Right lobe of liver (tissue), 6 donors: ENCODE results near the gene FLVCR2. TPM values are rescaled to one million over a fixed set of nuclear protein-coding genes. Genes with fewer than 3 reads are reported as not detected.

Experiments
- ATAC-seq, 4 donors: fragments of 200-7000 bp; cut with Tn5 transposase; one replicate each; pipeline ENCODE4 v1.9.1; 2020; ENCODE audit warnings: mild to moderate bottlenecking in 4 of 4, moderate library complexity in 4 of 4
- DNase-seq, 3 donors: peaks; one replicate each; pipeline ENCODE4 v3.0.0-alpha.2; 2020
- H3K27ac ChIP-seq, 3 donors: fragments of 200-600 bp; one replicate each; pipeline ENCODE4 v1.8.0; 2022
- H3K27me3 ChIP-seq, 2 donors: fragments of 200-600 bp; one replicate each; pipeline ENCODE4 v1.8.0; 2022
- H3K36me3 ChIP-seq, 4 donors: fragments of 200-600 bp; sonication (generic) in 1 of 4; one replicate each; pipeline versions ENCODE4 v1.5.1 to v1.8.0; 2017 to 2022; ENCODE audit warnings: control low read depth in 1 of 4
- H3K4me1 ChIP-seq, 4 donors: fragments of 200-600 bp; sonication (generic) in 1 of 4; one replicate each; pipeline versions ENCODE4 v1.5.1 to v1.8.0; 2017 to 2022; ENCODE audit warnings: control low read depth in 1 of 4
- H3K4me3 ChIP-seq, 3 donors: fragments of 200-600 bp; one replicate each; pipeline ENCODE4 v1.8.0; 2022
- H3K9me3 ChIP-seq, 4 donors: fragments of 200-600 bp; sonication (generic) in 1 of 4; one replicate each; pipeline versions ENCODE4 v1.5.1 to v1.8.0; 2017 to 2022; ENCODE audit warnings: control low read depth in 1 of 4
- CTCF ChIP-seq, 4 donors: fragments of 200-600 bp in 3 of 4; fragments of 450-650 bp in 1 of 4; IDR thresholded peaks; one replicate each; pipeline versions ENCODE4 v1.5.1 to v1.8.0; 2016 to 2022; ENCODE audit warnings: antibody characterized with exemption in 4 of 4, mild to moderate bottlenecking in 2 of 4
- POLR2A ChIP-seq: fragments of 450-650 bp; IDR thresholded peaks from one replicate; pipeline ENCODE4 v1.6.1; 2017; ENCODE audit warnings: antibody characterized with exemption, mild to moderate bottlenecking
- WGBS: methylation state at CpG from one replicate; pipeline ENCODE4 v1.1.6; 2018; ENCODE audit warnings: low coverage, low lambda C conversion rate; ENCODE audit not compliant: insufficient coverage; ENCODE audit errors: missing lambda C conversion rate; 5-methylcytosine and 5-hydroxymethylcytosine counted together
- intact Hi-C, 2 donors: fragments of 100-400 bp; cut with DNase I; formaldehyde crosslinking; loops; one replicate each; pipeline versions ENCODE4 v1.11.2 to v1.14.1; 2022
- total RNA-seq, 6 experiments: library from RNA; depleted of rRNA in 2 of 6; stranded (reverse); fragments of >200 nt in 2 of 6; fragmentation: NEBNext Ultra II Directional in 3 of 6; extraction: Animal tissue kit (Norgen Biotek cat#: 25700) in 3 of 6; gene quantifications; one replicate each; pipeline versions ENCODE4 v1.1.0 to v1.2.4, GENCODE V29; 2016 to 2023
- donor health status: DM: no; HTN: yes; CAD: no.
- donor health status: DM: no; HTN: no; CAD: no.
- donor health status: DM: no; HTN: no; CAD: no.
- donor health status: DM: no; HTN: yes; CAD: no.
- donor health status: DM: no; HTN: yes; CAD: no.

Gene FLVCR2
- total RNA-seq, 6 experiments from 2014 or later, result 17.0 to 42.8 (median 27.8) TPM

GRCh38 chr14:75643985-75644384, 65.6 kb downstream of the FLVCR2 start:
- ATAC-seq (no peak), DNase-seq (no peak)
- no peak for TF ChIP-seq CTCF (IDR thresholded peaks at IDR 0.05)
- no peak for TF ChIP-seq POLR2A
- Histone ChIP-seq H3K4me3 (no peak overlapping the region), H3K9me3 (no peaks in the 10 kb centered on the region), H3K36me3 (peaks cover 0 to 7% (median 0%) of the 10 kb centered on the region in 4 donors), H3K27me3 (no peaks in the 10 kb centered on the region), H3K27ac (peak overlapping the region in 1 of 3 donors; percentile 7), H3K4me1 (peaks cover 0 to 41% (median 20%) of the 10 kb centered on the region in 4 donors)
- WGBS, result 21% methylated on average over 4 of the region's 4 CpGs
- intact Hi-C loops, result no loop called here

- no peak overlapping the region for H3K4me3 ChIP-seq
- no peak overlapping the region for H3K27ac ChIP-seq
- TF ChIP-seq POLR2A (no peak), CTCF (IDR thresholded peaks at IDR 0.05) (no peak)
- ATAC-seq, result no peak
- intact Hi-C loops, result loop anchor here in 1 of 2 donors (5.0 kb wide), 1 partner anchor 63 kb away; no protein-coding TSS in a partner anchor
- peak in 1 of 3 donors; percentile 11 for DNase-seq
- peaks cover 0 to 7% (median 4%) of the 10 kb centered on the region in 4 donors for H3K36me3 ChIP-seq
- peaks cover 0 to 50% (median 24%) of the 10 kb centered on the region in 4 donors for H3K4me1 ChIP-seq
- no peaks in the 10 kb centered on the region for H3K9me3 ChIP-seq
- H3K27me3 ChIP-seq, result no peaks in the 10 kb centered on the region
Observed at GRCh38 chr14:75645056-75645455, 66.6 kb downstream of the FLVCR2 start.

- Histone ChIP-seq H3K27ac (peak overlapping the region; percentile 41 to 80 (median 78)), H3K4me1 (peaks cover 0 to 65% (median 32%) of the 10 kb centered on the region in 4 donors), H3K9me3 (no peaks in the 10 kb centered on the region), H3K36me3 (peaks cover 0 to 8% (median 6%) of the 10 kb centered on the region in 4 donors), H3K27me3 (no peaks in the 10 kb centered on the region), H3K4me3 (no peak overlapping the region)
- peak; percentile 39 to 77 (median 72) for DNase-seq
- intact Hi-C loops, result loop anchor here in 1 of 2 donors (5.0 kb wide), 1 partner anchor 64 kb away; no protein-coding TSS in a partner anchor
- ATAC-seq, result peak; percentile 45 to 59 (median 52)
- TF ChIP-seq CTCF (IDR thresholded peaks at IDR 0.05) (no peak), POLR2A (no peak)
- WGBS, result 24% methylated on average over 5 of the region's 6 CpGs
Observed at GRCh38 chr14:75646762-75647161, 68.3 kb downstream of the FLVCR2 start.

- DNase-seq (peak; percentile 54 to 89 (median 86)), ATAC-seq (peak; percentile 58 to 78 (median 74))
- Histone ChIP-seq H3K4me3 (no peak overlapping the region), H3K36me3 (peaks cover 0 to 14% (median 6%) of the 10 kb centered on the region in 4 donors), H3K27ac (peak overlapping the region; percentile 41 to 80 (median 78)), H3K4me1 (peaks cover 0 to 70% (median 32%) of the 10 kb centered on the region in 4 donors), H3K9me3 (no peaks in the 10 kb centered on the region), H3K27me3 (no peaks in the 10 kb centered on the region)
- intact Hi-C loops, result loop anchor here in 1 of 2 donors (5.0 kb wide), 1 partner anchor 65 kb away; no protein-coding TSS in a partner anchor
- 9% methylated on average over 3 of the region's 3 CpGs for WGBS
- no peak for TF ChIP-seq CTCF (IDR thresholded peaks at IDR 0.05)
- TF ChIP-seq POLR2A, result peak; percentile 25
Observed at GRCh38 chr14:75647640-75648039, 69.2 kb downstream of the FLVCR2 start.
